ENCODE data around the gene ZNF827.

Gene ZNF827

GRCh38 chr4:145829629-145830395, 108.8 kb downstream of the ZNF827 start:
- no peak overlapping the region for H3K4me3 Mint-ChIP-seq
- TF ChIP-seq CTCF (IDR thresholded peaks at IDR 0.05): no peak
- no peak overlapping the region for H3K27ac Mint-ChIP-seq
- peaks cover 80% of the 10 kb centered on the region for H3K36me3 Mint-ChIP-seq (ENCODE audit: low read depth)
- H3K9me3 Mint-ChIP-seq: peaks cover 24% of the 10 kb centered on the region
- DNase-seq: no peak
- peaks cover 11% of the 10 kb centered on the region for H3K4me1 Mint-ChIP-seq
- H3K27me3 Mint-ChIP-seq (ENCODE audit: low read depth, poor library complexity): no peaks in the 10 kb centered on the region

GRCh38 chr4:145828802-145829485, 109.7 kb downstream of the ZNF827 start:
- TF ChIP-seq CTCF (IDR thresholded peaks at IDR 0.05): no peak
- DNase-seq: no peak
- peak overlapping the region; percentile 29 for H3K27ac Mint-ChIP-seq
- H3K9me3 Mint-ChIP-seq: peaks cover 17% of the 10 kb centered on the region
- H3K36me3 Mint-ChIP-seq (ENCODE audit: low read depth): peaks cover 80% of the 10 kb centered on the region
- no peaks in the 10 kb centered on the region for H3K27me3 Mint-ChIP-seq (ENCODE audit: low read depth, poor library complexity)
- H3K4me1 Mint-ChIP-seq: peaks cover 20% of the 10 kb centered on the region
- H3K4me3 Mint-ChIP-seq: no peak overlapping the region

GRCh38 chr4:145827885-145828284, 110.7 kb downstream of the ZNF827 start:
- no peak for TF ChIP-seq CTCF (IDR thresholded peaks at IDR 0.05)
- no peak for DNase-seq
- Mint-ChIP-seq H3K36me3 (ENCODE audit: low read depth) (peaks cover 80% of the 10 kb centered on the region), H3K4me1 (peaks cover 31% of the 10 kb centered on the region), H3K4me3 (no peak overlapping the region), H3K27me3 (ENCODE audit: low read depth, poor library complexity) (no peaks in the 10 kb centered on the region), H3K27ac (peak overlapping the region; percentile 67), H3K9me3 (peaks cover 8% of the 10 kb centered on the region)

GRCh38 chr4:145825255-145825654, 113.4 kb downstream of the ZNF827 start:
- Mint-ChIP-seq H3K27me3 (ENCODE audit: low read depth, poor library complexity) (no peaks in the 10 kb centered on the region), H3K9me3 (no peaks in the 10 kb centered on the region), H3K36me3 (ENCODE audit: low read depth) (peaks cover 79% of the 10 kb centered on the region), H3K4me3 (no peak overlapping the region), H3K27ac (peak overlapping the region; percentile 57), H3K4me1 (peaks cover 57% of the 10 kb centered on the region)
- no peak for DNase-seq
- no peak for TF ChIP-seq CTCF (IDR thresholded peaks at IDR 0.05)

GRCh38 chr4:145824463-145824862, 114.2 kb downstream of the ZNF827 start:
- peak overlapping the region; percentile 92 for H3K27ac Mint-ChIP-seq
- no peaks in the 10 kb centered on the region for H3K27me3 Mint-ChIP-seq (ENCODE audit: low read depth, poor library complexity)
- H3K36me3 Mint-ChIP-seq (ENCODE audit: low read depth): peaks cover 87% of the 10 kb centered on the region
- H3K9me3 Mint-ChIP-seq: no peaks in the 10 kb centered on the region
- no peak for DNase-seq
- no peak for TF ChIP-seq CTCF (IDR thresholded peaks at IDR 0.05)
- no peak overlapping the region for H3K4me3 Mint-ChIP-seq
- H3K4me1 Mint-ChIP-seq: peaks cover 64% of the 10 kb centered on the region
